ENCODE measurements around the gene CD207. TPM values are rescaled to one million over a fixed set of nuclear protein-coding genes. Genes with fewer than 3 reads are reported as not detected.

The CD207 gene
- total RNA-seq, 3 donors from 2014 or later: 0.19 to 0.61 TPM; not detected in 1

DNA sequence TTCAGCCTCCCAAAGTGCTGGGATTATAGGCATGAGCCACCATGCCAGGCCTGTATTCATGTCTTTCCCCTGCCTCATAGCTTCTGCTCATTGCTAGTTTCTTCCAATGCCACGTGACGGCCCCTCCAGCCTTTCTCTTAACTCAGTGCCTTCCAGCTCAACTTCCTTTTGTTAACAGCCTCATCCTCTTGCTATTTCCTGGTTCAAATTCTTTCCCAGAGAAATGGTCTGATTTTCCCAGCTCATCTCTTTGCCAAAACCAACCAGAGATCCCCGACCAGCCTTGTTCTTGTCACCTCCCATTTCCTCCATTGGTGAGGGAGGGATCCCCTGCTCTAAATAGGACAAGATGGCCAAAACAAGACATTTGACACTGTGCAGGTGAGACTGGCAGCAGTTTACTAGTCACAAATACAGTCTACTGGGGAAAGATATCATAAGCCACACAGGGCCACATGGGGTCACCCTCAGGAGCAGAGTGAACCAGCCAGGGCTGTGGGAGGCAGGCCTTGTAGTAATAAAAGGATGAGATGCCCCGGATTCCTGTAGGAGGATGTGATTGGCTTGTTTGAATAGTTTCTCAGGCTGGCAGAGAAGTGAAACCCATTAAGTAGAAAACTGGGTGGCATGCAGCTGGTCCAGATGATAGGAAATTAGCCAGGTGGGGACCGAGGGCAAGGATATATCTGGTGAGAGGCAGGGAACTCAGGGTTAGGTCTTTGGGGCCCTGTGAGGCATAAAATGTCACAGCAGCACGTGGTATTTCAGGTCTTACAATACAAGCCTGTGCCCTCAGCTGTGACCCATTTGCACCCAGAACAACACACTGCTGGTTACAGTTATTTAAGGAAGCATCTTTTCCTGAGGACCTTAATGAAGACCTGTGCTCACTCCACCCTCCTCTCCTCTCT is 6.4 kb downstream of the CD207 start:
- no peaks in the 10 kb centered on the region for H3K9me3 ChIP-seq
- no peak for DNase-seq
- TF ChIP-seq, protein P1, sequence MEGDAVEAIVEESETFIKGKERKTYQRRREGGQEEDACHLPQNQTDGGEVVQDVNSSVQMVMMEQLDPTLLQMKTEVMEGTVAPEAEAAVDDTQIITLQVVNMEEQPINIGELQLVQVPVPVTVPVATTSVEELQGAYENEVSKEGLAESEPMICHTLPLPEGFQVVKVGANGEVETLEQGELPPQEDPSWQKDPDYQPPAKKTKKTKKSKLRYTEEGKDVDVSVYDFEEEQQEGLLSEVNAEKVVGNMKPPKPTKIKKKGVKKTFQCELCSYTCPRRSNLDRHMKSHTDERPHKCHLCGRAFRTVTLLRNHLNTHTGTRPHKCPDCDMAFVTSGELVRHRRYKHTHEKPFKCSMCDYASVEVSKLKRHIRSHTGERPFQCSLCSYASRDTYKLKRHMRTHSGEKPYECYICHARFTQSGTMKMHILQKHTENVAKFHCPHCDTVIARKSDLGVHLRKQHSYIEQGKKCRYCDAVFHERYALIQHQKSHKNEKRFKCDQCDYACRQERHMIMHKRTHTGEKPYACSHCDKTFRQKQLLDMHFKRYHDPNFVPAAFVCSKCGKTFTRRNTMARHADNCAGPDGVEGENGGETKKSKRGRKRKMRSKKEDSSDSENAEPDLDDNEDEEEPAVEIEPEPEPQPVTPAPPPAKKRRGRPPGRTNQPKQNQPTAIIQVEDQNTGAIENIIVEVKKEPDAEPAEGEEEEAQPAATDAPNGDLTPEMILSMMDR (IDR thresholded peaks at IDR 0.05): no peak
- intact Hi-C loops (cut with DNase I, micrococcal nuclease): no loop called here
- H3K36me3 ChIP-seq (ENCODE audit: low read depth): no peaks in the 10 kb centered on the region
- no peak for ATAC-seq
- H3K4me3 ChIP-seq: no peak overlapping the region
- H3K4me1 ChIP-seq (ENCODE audit: low read depth): no peaks in the 10 kb centered on the region

GRCh38 chr2:70828115-70828514 is 7.5 kb downstream of the CD207 start:
- DNase-seq: no peak
- Histone ChIP-seq H3K4me3 (no peak overlapping the region), H3K36me3 (ENCODE audit: low read depth) (no peaks in the 10 kb centered on the region), H3K4me1 (ENCODE audit: low read depth) (no peaks in the 10 kb centered on the region), H3K9me3 (no peaks in the 10 kb centered on the region)
- intact Hi-C loops (cut with DNase I, micrococcal nuclease): no loop called here
- TF ChIP-seq, protein P1 (IDR thresholded peaks at IDR 0.05): no peak
- ATAC-seq: no peak

- Histone ChIP-seq H3K9me3 (no peaks in the 10 kb centered on the region), H3K4me3 (no peak overlapping the region), H3K4me1 (ENCODE audit: low read depth) (no peaks in the 10 kb centered on the region), H3K36me3 (ENCODE audit: low read depth) (no peaks in the 10 kb centered on the region)
- intact Hi-C loops (cut with DNase I, micrococcal nuclease): no loop called here
- DNase-seq (no peak), ATAC-seq (no peak)
- TF ChIP-seq, protein P1 (IDR thresholded peaks at IDR 0.05): no peak
Measured at GRCh38 chr2:70827388-70827787, 8.2 kb downstream of the CD207 start.

DNA sequence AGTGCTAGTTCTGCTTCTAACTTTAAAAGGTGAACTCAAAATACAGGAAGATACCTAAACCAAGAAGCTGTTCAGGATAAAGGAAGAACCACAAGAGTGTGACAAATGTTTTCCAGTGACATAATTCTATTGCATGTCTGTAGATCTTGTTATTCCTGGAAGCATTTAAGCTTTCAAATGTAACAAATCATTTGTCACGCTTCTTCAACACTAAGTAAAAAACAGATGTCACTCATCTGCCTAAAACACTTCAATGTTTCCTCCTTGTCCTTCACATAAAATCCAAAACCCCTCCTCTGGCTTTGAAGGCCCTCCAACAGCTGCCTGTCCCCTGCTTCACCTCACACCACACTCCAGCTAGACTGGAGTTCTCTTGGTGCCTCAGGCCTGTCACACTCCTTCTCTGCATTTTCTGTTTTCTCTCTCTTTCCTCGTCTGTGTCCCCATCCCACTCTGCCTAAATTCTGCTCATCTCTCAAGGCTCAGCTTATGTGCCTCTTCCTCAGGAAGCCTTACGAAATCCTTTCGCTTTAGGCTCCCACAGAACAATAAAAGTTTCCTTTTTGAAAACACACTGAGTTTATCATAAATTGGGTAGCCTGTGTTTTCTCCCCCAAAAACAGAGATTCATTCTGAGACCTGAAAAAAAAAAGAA is 8.8 kb downstream of the CD207 start:
- no peak for ATAC-seq
- TF ChIP-seq, protein P1 (IDR thresholded peaks at IDR 0.05): no peak
- intact Hi-C loops (cut with DNase I, micrococcal nuclease): no loop called here
- no peak overlapping the region for H3K4me3 ChIP-seq
- no peaks in the 10 kb centered on the region for H3K36me3 ChIP-seq (ENCODE audit: low read depth)
- DNase-seq: no peak
- H3K4me1 ChIP-seq (ENCODE audit: low read depth): no peaks in the 10 kb centered on the region
- H3K9me3 ChIP-seq: no peaks in the 10 kb centered on the region

DNA sequence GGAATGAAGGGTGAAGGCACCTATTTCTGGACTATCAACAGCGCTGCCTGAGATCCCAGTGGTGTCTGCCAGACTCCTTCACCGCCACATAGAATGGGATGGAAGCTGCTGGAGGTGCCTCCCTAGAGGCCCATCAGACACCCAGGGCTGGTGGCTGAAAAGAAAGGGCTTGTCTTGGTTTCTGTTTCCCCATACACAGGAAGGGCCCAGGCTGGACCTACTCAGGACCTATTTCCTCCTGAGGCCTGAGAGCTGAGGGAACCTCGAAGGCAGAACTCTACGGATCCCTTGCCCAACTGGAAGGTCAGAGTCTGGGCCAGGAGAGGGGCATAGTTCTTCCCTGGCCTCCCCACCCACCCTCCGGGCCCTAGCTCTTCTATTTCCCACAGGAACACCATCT is 12.4 kb downstream of the CD207 start:
- TF ChIP-seq, protein P1 (IDR thresholded peaks at IDR 0.05): no peak
- Histone ChIP-seq H3K9me3 (no peaks in the 10 kb centered on the region), H3K4me3 (no peak overlapping the region), H3K36me3 (ENCODE audit: low read depth) (no peaks in the 10 kb centered on the region), H3K4me1 (ENCODE audit: low read depth) (no peaks in the 10 kb centered on the region)
- ATAC-seq: no peak
- DNase-seq: no peak
- intact Hi-C loops (cut with DNase I, micrococcal nuclease): no loop called here

Data from mucosa of descending colon (tissue), 3 donors.